SK-N-MC (cell line): Measurements from ENCODE around the gene TIGAR.

Experiments
- EZH2 ChIP-seq: fragments of 200-600 bp; sonication (generic); IDR thresholded peaks from one replicate; pipeline ENCODE4 v1.6.1; 2017; ENCODE audit warnings: antibody characterized with exemption
- FOXP2 ChIP-seq: optimal IDR thresholded peaks from 2 replicates; pipeline ENCODE3; 2011; ENCODE audit warnings: mild to moderate bottlenecking, moderate library complexity; ENCODE audit not compliant: insufficient read depth; ENCODE audit errors: extremely low read length, control extremely low read depth
- POLR2AphosphoS5 ChIP-seq: IDR thresholded peaks from 2 replicates; pipeline ENCODE4 v1.6.1; 2012; ENCODE audit warnings: mild to moderate bottlenecking, low read depth, low read length, borderline replicate concordance

GRCh38 chr12:4277205-4277543 is 43.8 kb upstream of the TIGAR start:
- TF ChIP-seq EZH2 (no peak), POLR2AphosphoS5 (no peak), FOXP2 (no peak)
